ENCODE data around the gene CD9.

DNA sequence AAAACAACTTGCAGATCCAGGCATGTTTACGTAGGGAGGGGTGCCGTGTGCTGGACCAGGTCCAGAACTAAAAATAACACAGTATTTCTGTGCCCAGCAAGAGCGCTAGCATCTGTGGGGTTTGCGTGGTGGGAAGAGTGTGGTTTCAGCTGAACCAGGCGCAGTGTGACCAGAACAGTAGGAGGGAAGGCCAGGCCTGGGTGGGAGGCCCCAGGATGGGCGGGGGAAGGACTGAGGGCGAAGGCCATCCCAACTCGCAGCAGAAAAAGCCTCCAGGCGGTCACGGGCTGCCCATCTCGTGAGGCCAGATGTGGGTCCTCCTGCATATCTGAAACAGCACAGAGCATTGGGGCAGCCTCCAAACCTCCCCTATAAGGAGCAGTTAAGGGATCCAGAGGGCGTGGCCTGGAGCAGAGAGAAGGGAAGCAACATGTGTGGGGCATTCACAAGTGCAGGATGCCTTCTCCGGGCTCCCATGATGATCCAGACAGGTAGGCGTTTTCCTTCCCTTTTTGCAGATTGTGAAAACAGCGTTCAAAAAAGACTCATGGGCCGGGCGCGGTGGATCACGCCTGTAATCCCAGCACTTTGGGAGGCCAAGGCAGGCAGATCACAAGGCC is 17.8 kb upstream of the CD9 start:
- TF ChIP-seq, protein P1, sequence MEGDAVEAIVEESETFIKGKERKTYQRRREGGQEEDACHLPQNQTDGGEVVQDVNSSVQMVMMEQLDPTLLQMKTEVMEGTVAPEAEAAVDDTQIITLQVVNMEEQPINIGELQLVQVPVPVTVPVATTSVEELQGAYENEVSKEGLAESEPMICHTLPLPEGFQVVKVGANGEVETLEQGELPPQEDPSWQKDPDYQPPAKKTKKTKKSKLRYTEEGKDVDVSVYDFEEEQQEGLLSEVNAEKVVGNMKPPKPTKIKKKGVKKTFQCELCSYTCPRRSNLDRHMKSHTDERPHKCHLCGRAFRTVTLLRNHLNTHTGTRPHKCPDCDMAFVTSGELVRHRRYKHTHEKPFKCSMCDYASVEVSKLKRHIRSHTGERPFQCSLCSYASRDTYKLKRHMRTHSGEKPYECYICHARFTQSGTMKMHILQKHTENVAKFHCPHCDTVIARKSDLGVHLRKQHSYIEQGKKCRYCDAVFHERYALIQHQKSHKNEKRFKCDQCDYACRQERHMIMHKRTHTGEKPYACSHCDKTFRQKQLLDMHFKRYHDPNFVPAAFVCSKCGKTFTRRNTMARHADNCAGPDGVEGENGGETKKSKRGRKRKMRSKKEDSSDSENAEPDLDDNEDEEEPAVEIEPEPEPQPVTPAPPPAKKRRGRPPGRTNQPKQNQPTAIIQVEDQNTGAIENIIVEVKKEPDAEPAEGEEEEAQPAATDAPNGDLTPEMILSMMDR (IDR thresholded peaks at IDR 0.05; ENCODE audit: low read depth, low read length) = no peak
- TF ChIP-seq POLR2A (IDR thresholded peaks at IDR 0.05; ENCODE audit: extremely low read depth, insufficient read length) (no peak), MYC (IDR thresholded peaks at IDR 0.05; ENCODE audit: low read depth, low read length) (no peak)
- TF ChIP-seq, protein P2, sequence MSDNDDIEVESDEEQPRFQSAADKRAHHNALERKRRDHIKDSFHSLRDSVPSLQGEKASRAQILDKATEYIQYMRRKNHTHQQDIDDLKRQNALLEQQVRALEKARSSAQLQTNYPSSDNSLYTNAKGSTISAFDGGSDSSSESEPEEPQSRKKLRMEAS (IDR thresholded peaks at IDR 0.05; ENCODE audit: low read depth, low read length) = no peak
